Fibroblast of upper back skin (primary cell): ENCODE results near the gene BPIFB2.
"Not testable (repeated sequence)": the region's sequence is repeated elsewhere in the genome, so short reads cannot be mapped to it uniquely, and the experiment has no call there.

Experiments used
- DNase-seq: peaks from one replicate; pipeline ENCODE4 v3.0.0-alpha.2; 2013

BPIFB2 gene

DNA sequence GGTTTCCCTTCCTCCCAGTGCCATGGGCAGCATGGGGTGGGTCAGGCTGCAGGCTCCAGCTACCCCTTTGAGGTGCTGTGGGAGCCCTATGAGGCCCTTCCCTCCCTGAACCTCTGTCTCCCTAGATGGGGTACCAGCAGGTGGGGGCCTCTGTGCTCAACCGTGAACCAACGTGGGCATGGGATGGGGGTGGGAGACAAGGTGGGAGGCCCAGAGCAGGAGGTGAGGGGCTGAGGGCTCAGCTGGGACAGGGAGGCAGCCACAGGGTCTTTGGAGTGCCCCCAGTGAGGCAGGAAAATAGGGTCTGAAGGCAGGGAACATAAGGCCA, 36.6 kb upstream of the BPIFB2 start:
- no peak for DNase-seq

- no peak for DNase-seq
Measured at GRCh38 chr20:32971703-32972161, 35.8 kb upstream of the BPIFB2 start.

DNA sequence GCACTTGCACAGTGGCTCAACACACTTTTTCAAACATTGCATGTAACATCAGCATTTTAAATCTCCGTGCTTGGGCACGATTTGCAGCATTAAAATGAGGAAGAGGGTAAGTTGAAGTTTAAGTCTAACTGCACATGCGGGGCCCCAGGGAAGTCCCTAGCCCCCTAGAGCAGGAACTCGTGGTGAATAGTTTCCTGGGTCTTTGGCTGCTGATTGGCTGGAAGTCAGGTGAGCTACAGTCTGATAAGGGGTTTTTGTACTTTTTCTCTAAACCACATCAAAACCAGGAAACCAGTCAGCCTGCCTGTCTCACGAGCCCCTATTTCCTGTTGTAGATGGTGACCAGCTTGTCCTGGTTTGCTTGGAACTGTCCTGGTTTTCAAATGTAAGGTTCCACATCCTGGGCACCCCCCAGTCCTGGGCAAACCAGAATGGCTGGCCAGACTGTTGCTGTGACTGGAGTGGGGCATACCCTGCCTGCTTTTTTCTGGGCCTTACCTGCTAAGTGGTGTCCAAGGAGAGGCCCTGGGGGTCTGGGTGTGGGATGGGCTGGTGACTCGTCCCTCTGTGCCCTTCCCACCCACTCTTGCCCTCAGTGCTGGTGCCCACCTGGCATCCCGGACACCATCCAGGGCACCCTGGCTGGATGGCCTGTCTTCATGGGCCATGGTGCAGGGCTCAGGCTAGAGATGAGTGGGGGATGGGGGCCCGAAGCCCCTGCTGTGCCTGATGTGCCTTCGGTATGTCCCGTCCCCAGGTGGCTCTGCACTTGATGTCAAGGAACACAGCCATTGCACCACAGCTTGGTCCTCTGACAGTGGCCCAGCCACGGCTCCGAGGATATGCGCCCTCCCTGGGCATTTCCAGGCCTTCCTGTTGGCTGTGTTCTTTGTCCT, 35.1 kb upstream of the BPIFB2 start:
- no peak for DNase-seq

DNA sequence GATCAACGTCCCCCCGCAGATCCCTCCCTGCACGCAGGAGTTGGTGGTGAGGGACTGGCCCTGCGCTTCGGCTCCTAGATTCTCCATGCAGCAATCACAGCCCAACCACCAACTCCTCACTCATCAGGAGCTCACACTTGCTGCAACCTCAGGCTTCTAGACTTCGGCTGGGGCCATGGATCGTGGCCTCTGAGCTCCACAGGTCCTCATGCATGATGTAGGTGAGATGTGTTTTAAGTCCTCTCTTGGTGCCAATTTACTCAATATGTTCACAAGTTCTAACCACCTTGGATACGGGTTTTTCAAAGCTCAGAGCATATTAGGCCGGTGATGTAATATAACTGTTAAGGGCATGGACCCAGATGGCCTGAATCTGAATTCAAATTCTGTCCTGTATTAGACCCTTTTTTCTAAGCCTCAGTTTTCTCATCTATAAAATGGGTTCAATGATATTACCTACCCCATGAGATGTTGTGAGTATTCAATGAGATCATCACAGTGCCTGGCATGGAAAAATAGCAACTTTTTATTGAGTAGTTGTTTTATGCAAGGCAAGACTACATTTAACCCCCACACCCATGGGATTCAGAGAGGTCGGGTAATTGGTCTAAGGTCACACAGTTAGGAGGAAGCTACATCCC, 34.3 kb upstream of the BPIFB2 start:
- DNase-seq: no peak

- not testable (repeated sequence) for DNase-seq
Measured at GRCh38 chr20:32974204-32975064, 33.1 kb upstream of the BPIFB2 start.

DNA sequence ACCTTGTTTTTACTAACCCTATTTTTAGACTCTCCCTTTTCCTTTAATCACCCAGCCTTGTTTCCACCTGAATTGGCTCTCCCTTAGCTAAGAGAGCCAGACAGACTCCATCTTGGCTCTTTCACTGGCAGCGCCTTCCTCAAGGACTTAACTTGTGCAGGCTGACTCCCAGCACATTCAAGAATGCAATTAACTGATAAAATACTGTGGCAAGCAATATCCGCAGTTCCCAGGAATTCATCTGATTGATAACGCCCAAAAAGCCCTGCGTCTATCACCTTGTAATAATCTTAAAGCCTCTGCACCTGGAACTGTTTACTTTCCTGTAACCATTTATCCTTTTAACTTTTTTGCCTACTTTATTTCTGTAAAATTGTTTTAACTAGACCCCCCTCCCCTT, 32.4 kb upstream of the BPIFB2 start:
- not testable (repeated sequence) for DNase-seq

- no peak for DNase-seq
Measured at GRCh38 chr20:32975698-32976674, 31.5 kb upstream of the BPIFB2 start.

DNA sequence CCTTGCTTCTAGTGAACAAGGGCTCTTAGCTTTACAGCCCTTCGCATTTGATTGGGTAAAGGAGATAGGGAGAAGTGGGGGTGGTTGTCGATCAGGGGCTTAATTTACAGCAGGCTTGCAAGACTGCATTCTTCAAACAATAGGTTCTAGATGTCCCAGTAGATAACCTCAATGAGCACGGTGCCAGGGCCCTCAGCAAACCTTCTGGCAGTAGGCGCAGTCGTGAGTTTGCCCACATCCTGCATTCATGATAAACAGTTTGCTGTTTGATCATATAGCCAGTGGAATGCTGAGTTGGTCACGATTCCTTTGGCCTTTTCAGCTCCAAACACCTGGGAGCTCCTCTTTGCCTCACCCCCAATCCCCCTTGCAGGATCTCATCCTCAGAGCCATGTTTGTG, 30.8 kb upstream of the BPIFB2 start:
- no peak for DNase-seq

DNA sequence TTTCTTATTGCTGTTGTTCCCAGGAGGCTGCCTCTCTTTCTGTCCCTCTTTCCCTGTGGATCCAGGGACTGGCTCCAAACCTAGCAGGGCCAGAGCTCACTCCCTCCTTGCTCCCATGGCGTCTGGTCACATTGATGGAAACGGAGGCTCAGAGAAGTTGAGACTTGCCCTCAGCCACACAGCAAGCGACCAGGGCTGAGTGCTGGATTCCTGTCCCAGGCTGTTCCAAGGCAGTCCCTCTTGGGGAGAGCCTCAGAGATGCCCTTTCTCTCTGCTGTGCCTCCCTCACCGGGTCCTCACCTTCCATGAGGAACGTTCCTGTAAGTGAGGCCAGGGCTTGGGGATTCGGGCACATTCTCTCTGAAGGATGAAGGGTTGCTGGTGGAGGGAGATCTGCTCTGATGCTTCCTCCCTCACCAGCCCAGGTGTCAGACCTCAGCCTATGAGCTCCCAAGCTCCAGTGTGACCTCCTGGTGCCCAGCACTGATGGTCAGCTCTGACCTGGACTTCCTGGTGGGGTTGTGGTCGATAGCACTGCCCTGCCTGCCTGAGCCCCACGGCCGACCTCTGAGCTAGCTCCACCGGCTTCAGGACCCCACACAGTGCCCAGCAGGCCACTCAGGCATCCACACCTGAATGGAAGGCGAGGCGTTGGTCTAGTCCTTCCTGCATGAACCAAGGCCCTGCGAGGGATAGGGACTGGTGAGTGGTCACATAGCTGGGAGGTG, 30.1 kb upstream of the BPIFB2 start:
- DNase-seq: no peak

GRCh38 chr20:32978009-32978335, 29.5 kb upstream of the BPIFB2 start:
- no peak for DNase-seq

GRCh38 chr20:32979201-32979998, 28.1 kb upstream of the BPIFB2 start:
- DNase-seq: no peak

DNA sequence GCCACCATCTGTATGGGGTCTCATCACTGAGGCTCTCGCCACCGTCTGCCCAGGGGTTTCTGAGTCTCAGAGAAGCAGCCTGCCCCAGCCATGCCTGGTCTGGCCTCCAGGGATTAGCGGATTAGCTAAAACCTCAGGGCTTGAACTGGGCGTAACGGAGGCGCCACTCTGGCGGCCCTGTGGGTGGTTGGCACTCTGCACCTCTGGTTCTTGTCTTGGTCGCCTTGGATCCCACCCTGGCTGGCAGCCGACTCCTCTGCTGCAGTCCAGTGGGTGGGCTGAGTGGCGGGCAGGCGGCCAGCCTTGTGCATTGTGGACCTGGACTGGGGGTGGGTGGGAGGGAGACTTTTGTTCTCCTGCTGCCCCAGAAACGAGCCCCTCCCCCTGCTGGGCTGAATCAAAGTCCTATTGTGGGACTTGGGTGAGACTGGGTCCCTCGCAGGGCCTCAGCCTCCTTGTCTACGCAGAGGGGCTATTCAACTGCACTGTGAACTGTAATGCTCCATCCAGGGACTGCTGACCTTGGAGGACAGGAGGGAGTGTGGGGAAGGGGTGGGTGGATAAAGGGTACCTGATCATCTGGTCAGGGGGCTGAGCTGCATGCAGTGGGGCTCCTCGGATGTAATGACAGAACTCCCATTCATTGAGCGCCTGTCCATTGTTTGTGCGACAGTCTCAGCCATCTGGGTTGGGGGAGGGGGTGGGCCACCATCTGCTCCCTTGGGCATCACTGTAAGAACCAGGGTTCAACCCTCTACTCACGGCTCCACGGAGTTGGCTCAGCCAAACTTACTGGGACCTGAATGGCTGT, 27.2 kb upstream of the BPIFB2 start:
- DNase-seq: no peak

DNA sequence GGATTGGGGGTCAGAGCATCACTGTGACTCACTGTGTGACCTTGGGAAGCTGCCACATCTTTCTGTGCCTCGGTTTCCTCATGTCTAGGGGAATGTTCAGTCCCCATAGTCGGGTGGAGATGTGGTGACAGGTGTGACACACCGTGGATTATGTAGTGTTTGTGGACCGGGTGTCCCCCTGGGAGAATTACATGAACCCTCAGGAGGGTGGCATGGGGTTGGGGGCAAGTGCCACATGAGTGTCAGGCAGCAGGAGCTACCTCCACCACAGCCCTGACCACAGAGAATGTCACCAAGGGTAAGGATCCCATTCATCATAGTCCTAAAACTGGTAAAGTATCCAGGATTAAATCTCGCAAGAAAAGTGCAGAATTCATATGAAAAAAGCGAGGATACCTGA, 26.5 kb upstream of the BPIFB2 start:
- DNase-seq: no peak

DNA sequence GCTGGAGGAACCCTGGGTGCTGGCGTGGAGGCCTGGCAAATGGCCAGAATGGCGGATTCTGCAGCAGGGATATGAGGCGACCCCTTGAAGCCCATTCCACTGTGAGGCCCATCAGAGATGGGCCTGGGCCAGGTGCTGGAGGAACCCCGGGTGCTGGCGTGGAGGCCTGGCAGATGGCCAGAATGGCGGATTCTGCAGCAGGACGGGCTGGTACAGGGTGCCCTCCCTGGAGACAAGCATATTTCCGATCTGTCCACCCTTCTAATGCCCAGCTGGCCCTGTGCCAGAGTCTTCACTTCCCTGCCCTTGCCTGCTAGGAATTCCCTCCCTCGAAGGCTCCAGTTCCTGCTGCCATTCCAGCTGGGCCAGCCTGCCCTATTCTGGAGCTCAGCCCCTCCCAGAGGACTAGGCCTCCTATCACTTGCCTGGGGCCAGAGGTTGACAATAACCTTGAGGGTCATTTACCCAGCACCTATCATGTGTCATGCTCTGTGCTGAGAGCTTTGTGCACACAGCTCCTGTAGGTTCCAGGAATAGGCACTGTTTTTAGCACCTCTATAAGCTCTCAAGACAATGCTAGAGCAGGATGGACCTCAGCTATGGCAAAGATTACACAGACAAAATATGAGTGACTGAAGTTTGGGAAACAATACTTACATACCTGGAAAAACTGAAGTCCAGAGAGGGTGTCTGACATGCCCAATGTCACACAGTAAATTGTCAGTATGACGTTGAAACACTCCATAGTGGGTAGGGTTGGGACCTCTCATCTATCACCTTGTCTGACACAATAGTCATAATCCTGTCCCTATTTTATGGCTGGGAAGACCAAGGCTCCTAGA, 24.7 kb upstream of the BPIFB2 start:
- DNase-seq: no peak

DNA sequence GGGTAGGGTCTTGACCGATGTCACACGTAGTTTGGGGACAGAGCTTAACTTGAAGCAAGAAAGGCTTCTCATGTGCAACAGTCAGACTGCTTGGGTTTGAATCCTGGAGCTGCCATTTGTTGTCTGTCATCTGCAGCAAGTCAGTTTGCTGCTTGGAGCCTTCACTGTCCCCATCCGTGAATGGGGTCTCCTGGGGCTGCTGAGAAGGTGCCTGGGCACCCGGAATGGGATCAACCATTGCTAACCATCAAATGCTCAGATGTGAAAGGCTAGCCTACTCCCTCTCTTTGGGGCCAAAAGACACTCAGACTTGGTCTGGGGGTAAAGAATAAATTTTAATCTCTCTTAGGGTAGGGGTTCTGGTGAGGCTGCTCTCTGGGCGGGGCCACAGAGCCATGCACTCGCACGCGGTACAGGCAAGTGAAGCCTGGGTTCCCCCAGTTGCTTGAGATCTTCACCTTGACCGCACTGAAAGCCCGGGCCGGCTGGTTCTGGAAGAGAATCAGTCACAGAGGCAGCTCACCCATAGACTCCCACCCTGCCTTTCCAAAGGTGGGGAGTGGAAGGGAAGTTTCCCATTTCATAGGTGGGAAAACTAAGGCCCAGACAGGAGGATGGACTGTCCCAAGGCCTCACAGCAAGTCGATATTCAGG, 23.9 kb upstream of the BPIFB2 start:
- DNase-seq: no peak

DNA sequence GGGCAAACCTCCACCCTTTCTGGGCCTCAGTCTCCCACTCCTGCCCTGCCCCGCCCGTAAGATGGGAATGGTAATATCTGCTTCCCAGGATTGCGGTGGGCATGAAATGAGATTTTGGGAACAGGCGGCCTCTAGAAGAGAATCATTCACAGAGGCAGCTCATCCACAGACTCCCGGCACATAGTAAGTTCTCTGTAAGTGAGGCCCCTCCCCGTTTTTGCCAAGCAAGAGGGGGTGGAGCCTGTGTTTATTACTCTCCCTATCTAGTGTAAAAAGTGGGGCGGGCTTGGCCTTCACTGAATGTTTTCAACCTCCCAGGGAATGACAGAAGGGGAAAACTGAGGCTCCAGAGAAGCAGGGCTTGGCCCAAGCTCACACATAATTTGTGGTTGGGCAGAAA, 23.3 kb upstream of the BPIFB2 start:
- no peak for DNase-seq

GRCh38 chr20:32984631-32985354, 22.7 kb upstream of the BPIFB2 start:
- DNase-seq: no peak

GRCh38 chr20:32985596-32985995, 21.9 kb upstream of the BPIFB2 start:
- no peak for DNase-seq
